Heart left ventricle (tissue), 16 donors: ENCODE data around the gene RAD54L. TPM values are rescaled to one million over a fixed set of nuclear protein-coding genes. Genes with fewer than 3 reads are reported as not detected.

Experiments
- ATAC-seq, 4 donors: fragments of 200-7000 bp; cut with Tn5 transposase; one replicate each; pipeline ENCODE4 v1.9.1; 2020 to 2022; ENCODE audit warnings: moderate library complexity in 4 of 4, mild to moderate bottlenecking in 3 of 4, moderate number of reproducible peaks in 1 of 4
- DNase-seq, 5 donors: peaks; one replicate each; pipeline ENCODE4 v3.0.0-alpha.2; 2020
- H3K27ac ChIP-seq, 12 donors: fragments of 200-600 bp; sonication (generic) in 4 of 12; one replicate each; pipeline versions ENCODE4 v1.5.0 to v1.8.0; 2016 to 2022; ENCODE audit warnings: mild to moderate bottlenecking in 2 of 12
- H3K27me3 ChIP-seq, 9 donors: fragments of 200-600 bp; sonication (generic) in 2 of 9; one replicate each; pipeline versions ENCODE4 v1.5.1 to v1.8.0; 2016 to 2022; ENCODE audit warnings: mild to moderate bottlenecking in 3 of 9
- H3K36me3 ChIP-seq, 9 donors: fragments of 200-600 bp; sonication (generic) in 2 of 9; one replicate each; pipeline versions ENCODE4 v1.5.0 to v1.8.0; 2018 to 2022; ENCODE audit warnings: mild to moderate bottlenecking in 2 of 9
- H3K4me1 ChIP-seq, 12 donors: fragments of 200-600 bp; sonication (generic) in 4 of 12; one replicate each; pipeline versions ENCODE4 v1.5.0 to v1.8.0; 2016 to 2022; ENCODE audit warnings: mild to moderate bottlenecking in 3 of 12
- H3K4me3 ChIP-seq, 12 donors: fragments of 200-600 bp; sonication (generic) in 4 of 12; one replicate each; pipeline versions ENCODE4 v1.5.0 to v1.8.0; 2017 to 2022; ENCODE audit warnings: mild to moderate bottlenecking in 9 of 12, moderate library complexity in 4 of 12
- H3K9me3 ChIP-seq, 12 donors: fragments of 200-600 bp; sonication (generic) in 4 of 12; one replicate each; pipeline versions ENCODE4 v1.5.0 to v1.8.0; 2016 to 2022; ENCODE audit warnings: mild to moderate bottlenecking in 1 of 12
- CTCF ChIP-seq, 12 donors: fragments of 200-600 bp; sonication (generic) in 4 of 12; IDR thresholded peaks; one replicate each; pipeline versions ENCODE4 v1.5.0 to v1.8.0; 2018 to 2022; ENCODE audit warnings: antibody characterized with exemption in 12 of 12, mild to moderate bottlenecking in 5 of 12
- POLR2A ChIP-seq, 2 donors: fragments of 450-650 bp; IDR thresholded peaks; one replicate each; pipeline ENCODE4 v1.6.1; 2017; ENCODE audit warnings: antibody characterized with exemption in 2 of 2, mild to moderate bottlenecking in 2 of 2, moderate library complexity in 2 of 2
- WGBS, 4 donors: extraction: QIAGEN DNeasy Blood & Tissue Kit in 2 of 4; methylation state at CpG; one replicate each; pipeline versions ENCODE4 v1.1.5 to v1.1.7; 2013 to 2018; 5-methylcytosine and 5-hydroxymethylcytosine counted together
- intact Hi-C, 10 donors: fragments of 100-400 bp; cut with DNase I; formaldehyde crosslinking; loops; one replicate each; pipeline versions ENCODE4 v1.11.1 to v1.14.2; 2022
- polyA plus RNA-seq, 2 donors: library from polyadenylated mRNA; stranded (reverse); fragments of 200-250 nt; gene quantifications; one replicate each; pipeline ENCODE4 v1.2.3, GENCODE V29; 2013
- total RNA-seq, 9 donors: library from RNA; depleted of rRNA in 2 of 9; stranded (reverse); fragments of >200 nt in 2 of 9; fragmentation: NEBNext Ultra II Directional in 3 of 9; extraction: Animal tissue kit (Norgen Biotek cat#: 25700) in 3 of 9; gene quantifications; one replicate each; pipeline versions ENCODE4 v1.1.0 to v1.2.4, GENCODE V29; 2016 to 2023
- donor health status: ischemic (EF 13 %, LVEDD 7.1; RV severe dilation, severe dysfunction).
- donor health status: healthy with polysubstance abuse.
- donor health status: DM: no; HTN: yes; CAD: no.
- donor health status: DM: no; HTN: no; CAD: no.
- donor health status: ischemic (EF 25% LVEDD 6.9; RV normal size, moderate dysfunction).
- donor health status: ischemic (EF 25% LVEDD 5.7; RV mildly dilated, moderate dysfunction).
- donor health status: healthy.
- donor health status: DM: yes; HTN: yes; CAD: no.
- donor health status: ischemic (EF 35%, LVEDD 5.7; RV mildly dilated, moderate dysfunction).
- donor health status: nonischemic (EF 11% LVEDD 7.7; RV severe dilation, severe dysfunction).
- donor health status: DM: yes; HTN: yes; CAD: no.
- donor health status: PGD.
- donor health status: ischemic (EF 29% LVEDD 5.4; RV normal size, mild dysfunction).
- donor health status: nonischemic (EF 23%, LVEDD 6.1; RV moderate dilation, normal function).

Gene RAD54L
- total and polyA plus RNA-seq, 11 donors = 0.30 to 4.0 (median 0.72) TPM; not detected in 1

- ATAC-seq (no peak), DNase-seq (no peak)
- Histone ChIP-seq H3K4me3 (no peak overlapping the region), H3K4me1 (peaks cover 0 to 12% (median 0%) of the 10 kb centered on the region in 12 donors), H3K9me3 (no peaks in the 10 kb centered on the region), H3K27ac (no peak overlapping the region), H3K36me3 (peaks cover 0 to 100% (median 92%) of the 10 kb centered on the region in 9 donors), H3K27me3 (no peaks in the 10 kb centered on the region)
- TF ChIP-seq CTCF (IDR thresholded peaks at IDR 0.05) = no peak
- TF ChIP-seq POLR2A (IDR thresholded peaks at IDR 0.05) = no peak
- intact Hi-C loops = no loop called here
- 28 to 45% (median 44%) methylated on average over 1 of the region's 1 CpG for WGBS, 4 donors
Observed at GRCh38 chr1:46284058-46284457, 36.5 kb downstream of the RAD54L start.

GRCh38 chr1:46284597-46285564, 37.3 kb downstream of the RAD54L start:
- DNase-seq = no peak
- intact Hi-C loops = no loop called here
- Histone ChIP-seq H3K4me3 (no peak overlapping the region), H3K27ac (no peak overlapping the region), H3K36me3 (peaks cover 0 to 99% (median 92%) of the 10 kb centered on the region in 9 donors), H3K4me1 (peaks cover 0 to 12% (median 0%) of the 10 kb centered on the region in 12 donors), H3K9me3 (no peaks in the 10 kb centered on the region), H3K27me3 (no peaks in the 10 kb centered on the region)
- TF ChIP-seq POLR2A (IDR thresholded peaks at IDR 0.05) (no peak), CTCF (IDR thresholded peaks at IDR 0.05) (no peak)
- 69 to 84% (median 73%) methylated on average over 3 of the region's 3 CpGs for WGBS, 4 donors
- ATAC-seq = peak in 1 of 4 donors; percentile 10

GRCh38 chr1:46285730-46286477, 38.3 kb downstream of the RAD54L start:
- Histone ChIP-seq H3K4me3 (no peak overlapping the region), H3K27ac (no peak overlapping the region), H3K27me3 (no peaks in the 10 kb centered on the region), H3K36me3 (peaks cover 0 to 99% (median 87%) of the 10 kb centered on the region in 9 donors), H3K4me1 (peaks cover 0 to 12% (median 0%) of the 10 kb centered on the region in 12 donors), H3K9me3 (no peaks in the 10 kb centered on the region)
- 78 to 86% (median 82%) methylated on average over 17 to 27 of the region's 27 CpGs for WGBS, 4 donors
- DNase-seq (no peak), ATAC-seq (peak in 1 of 4 donors; percentile 17)
- intact Hi-C loops = no loop called here
- TF ChIP-seq CTCF (IDR thresholded peaks at IDR 0.05) (no peak), POLR2A (IDR thresholded peaks at IDR 0.05) (no peak)
